Smooth muscle cell of the pulmonary artery (primary cell): ENCODE data around the gene GAPDH. TPM values are rescaled to one million over a fixed set of nuclear protein-coding genes. Genes with fewer than 3 reads are reported as not detected.

ENCODE experiments used
- total RNA-seq: library from RNA; depleted of rRNA; stranded (reverse); fragments of >200 nt; gene quantifications from 2 replicates; pipeline ENCODE4 v1.2.3, GENCODE V29; 2014

Gene GAPDH
- total RNA-seq, result 12,763 and 13,179 TPM in 2 replicates

DNA sequence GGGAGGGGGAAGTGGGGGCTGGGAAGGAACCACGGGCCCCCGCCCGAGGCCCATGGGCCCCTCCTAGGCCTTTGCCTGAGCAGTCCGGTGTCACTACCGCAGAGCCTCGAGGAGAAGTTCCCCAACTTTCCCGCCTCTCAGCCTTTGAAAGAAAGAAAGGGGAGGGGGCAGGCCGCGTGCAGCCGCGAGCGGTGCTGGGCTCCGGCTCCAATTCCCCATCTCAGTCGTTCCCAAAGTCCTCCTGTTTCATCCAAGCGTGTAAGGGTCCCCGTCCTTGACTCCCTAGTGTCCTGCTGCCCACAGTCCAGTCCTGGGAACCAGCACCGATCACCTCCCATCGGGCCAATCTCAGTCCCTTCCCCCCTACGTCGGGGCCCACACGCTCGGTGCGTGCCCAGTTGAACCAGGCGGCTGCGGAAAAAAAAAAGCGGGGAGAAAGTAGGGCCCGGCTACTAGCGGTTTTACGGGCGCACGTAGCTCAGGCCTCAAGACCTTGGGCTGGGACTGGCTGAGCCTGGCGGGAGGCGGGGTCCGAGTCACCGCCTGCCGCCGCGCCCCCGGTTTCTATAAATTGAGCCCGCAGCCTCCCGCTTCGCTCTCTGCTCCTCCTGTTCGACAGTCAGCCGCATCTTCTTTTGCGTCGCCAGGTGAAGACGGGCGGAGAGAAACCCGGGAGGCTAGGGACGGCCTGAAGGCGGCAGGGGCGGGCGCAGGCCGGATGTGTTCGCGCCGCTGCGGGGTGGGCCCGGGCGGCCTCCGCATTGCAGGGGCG is at the start of gene GAPDH:
TSS of gene GAPDH (plus strand) at position 595 of the 772 bp plus-strand sequence. CDS start 316 bp downstream, outside the sequence.

GRCh38 chr12:6492838-6493496 is 41.4 kb upstream of the GAPDH start, which contains the start of gene MRPL51:
Gene MRPL51 (minus strand): TSS chr12:6493262. CDS start chr12:6493136, 126 bp downstream.

DNA sequence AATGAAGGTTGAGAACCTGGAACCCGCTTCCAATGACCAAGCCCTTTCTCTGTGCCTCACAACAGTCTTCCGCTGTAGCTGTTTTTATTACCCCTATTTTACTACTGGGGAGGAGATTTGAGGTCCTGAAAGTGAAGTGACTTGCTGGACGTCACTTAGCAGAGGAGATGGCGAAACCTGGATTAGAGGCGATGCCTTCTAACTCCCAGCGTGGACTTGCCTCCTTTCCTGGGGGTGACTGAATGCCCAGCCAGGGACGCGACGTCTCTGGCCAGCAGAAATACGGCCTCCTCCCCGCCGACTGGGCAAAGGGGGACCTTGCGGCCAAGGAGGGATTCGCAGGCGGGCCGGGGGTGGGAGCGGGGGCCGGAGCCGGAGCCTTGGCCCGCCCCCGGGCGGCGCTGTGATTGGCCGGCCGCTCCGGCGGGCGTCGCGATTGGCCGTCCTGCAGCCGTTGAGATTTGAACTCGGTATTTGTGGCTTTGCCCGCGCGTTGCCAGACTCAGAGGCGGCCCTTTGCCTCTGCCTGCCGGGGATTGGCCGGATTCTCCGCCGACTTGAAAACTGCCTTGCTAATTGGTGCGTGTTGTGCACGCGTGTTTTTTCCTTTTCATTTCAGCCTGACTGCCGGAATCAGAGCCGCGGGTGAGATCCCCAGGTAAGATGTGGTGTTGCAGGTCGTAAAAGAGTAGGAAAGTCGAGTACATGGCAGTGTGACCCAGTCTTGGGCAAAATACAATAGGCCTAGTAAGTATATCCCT is 40.6 kb upstream of the GAPDH start, which contains the start of gene NCAPD2:
TSS of gene NCAPD2 (plus strand) at position 606 of the 761 bp plus-strand sequence. CDS start 997 bp downstream, outside the sequence.

Other genes with a start within 250 kb of the GAPDH start
- 0.13 and 0.39 TPM in 2 replicates for gene PLEKHG6, start 223.8 kb upstream of the GAPDH start, total RNA-seq
- 134 and 172 TPM in 2 replicates for gene TNFRSF1A, start 192.4 kb upstream of the GAPDH start, total RNA-seq
- gene SCNN1A, start 159.0 kb upstream of the GAPDH start, total RNA-seq, result 0.07 TPM in 1 of 2 replicates, not detected in the other
- gene LTBR, start 150.4 kb upstream of the GAPDH start, total RNA-seq, result 80.0 and 101 TPM in 2 replicates
- gene CD27, start 89.6 kb upstream of the GAPDH start, total RNA-seq, result not detected in 2 replicates
- gene TAPBPL, start 82.5 kb upstream of the GAPDH start, total RNA-seq, result 7.6 and 14.7 TPM in 2 replicates
- 10.9 and 20.4 TPM in 2 replicates for gene VAMP1, start 63.8 kb upstream of the GAPDH start, total RNA-seq
- gene MRPL51, start 41.3 kb upstream of the GAPDH start, total RNA-seq, result 71.8 and 72.8 TPM in 2 replicates
- gene NCAPD2, start 40.4 kb upstream of the GAPDH start, total RNA-seq, result 40.5 and 47.6 TPM in 2 replicates
- gene IFFO1, start 21.5 kb downstream of the GAPDH start, total RNA-seq, result 14.7 and 16.1 TPM in 2 replicates
- gene NOP2, start 33.8 kb downstream of the GAPDH start, total RNA-seq, result 10.0 and 19.5 TPM in 2 replicates
- gene CHD4, start 72.9 kb downstream of the GAPDH start, total RNA-seq, result 238 and 263 TPM in 2 replicates
- 0.03 TPM in 1 of 2 replicates, not detected in the other for gene LPAR5, start 101.4 kb downstream of the GAPDH start, total RNA-seq
- 0.13 and 0.26 TPM in 2 replicates for gene ACRBP, start 112.9 kb downstream of the GAPDH start, total RNA-seq
- 26.9 and 27.4 TPM in 2 replicates for gene ING4, start 128.6 kb downstream of the GAPDH start, total RNA-seq
- gene ZNF384, start 154.9 kb downstream of the GAPDH start, total RNA-seq, result 16.4 and 16.8 TPM in 2 replicates
- gene PIANP, start 166.3 kb downstream of the GAPDH start, total RNA-seq, result 1.1 and 1.3 TPM in 2 replicates
- 145 and 173 TPM in 2 replicates for gene COPS7A, start 189.5 kb downstream of the GAPDH start, total RNA-seq
- gene MLF2, start 218.6 kb downstream of the GAPDH start, total RNA-seq, result 158 and 166 TPM in 2 replicates
- 45.0 and 47.1 TPM in 2 replicates for gene PTMS, start 231.8 kb downstream of the GAPDH start, total RNA-seq
- gene LAG3, start 238.0 kb downstream of the GAPDH start, total RNA-seq, result not detected in 2 replicates